NCI-H2227 treated with DMSO at 0.1 percent for 48 hours (cell line): Measurements from ENCODE around the gene MAGI3.

Experiments
- DNase-seq: peaks from one replicate; lab custom pipeline; 2025; lab: John Stamatoyannopoulos, UW

Gene MAGI3

GRCh38 chr1:113389953-113390834, at the start of gene MAGI3:
Gene MAGI3, plus strand, starts transcription at chr1:113390515. Its CDS starts 519 bp downstream, at chr1:113391034.
- peak; percentile 97 for DNase-seq

- DNase-seq: no peak
These were observed 36.7 kb upstream of the MAGI3 start for GRCh38 chr1:113353580-113353979.

DNA sequence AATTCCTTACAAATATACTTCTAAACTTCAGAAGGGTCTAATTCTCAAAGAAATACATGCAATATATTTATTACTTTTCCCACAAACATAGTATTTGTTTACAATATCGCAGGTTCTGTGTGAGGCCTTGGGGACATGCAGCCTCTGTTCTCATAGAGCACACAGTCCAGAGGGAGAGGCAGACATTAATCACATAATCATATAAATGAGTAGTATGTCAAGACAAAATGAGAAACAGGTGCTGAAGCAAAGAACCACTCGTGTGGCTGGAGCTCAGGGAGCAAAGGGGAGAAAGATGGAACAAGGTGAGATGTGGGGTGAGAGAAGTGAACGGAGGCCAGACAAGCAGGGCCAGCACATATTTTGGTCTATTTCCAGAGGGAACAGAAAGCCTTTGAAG, 26.4 kb upstream of the MAGI3 start:
- DNase-seq: no peak

DNA sequence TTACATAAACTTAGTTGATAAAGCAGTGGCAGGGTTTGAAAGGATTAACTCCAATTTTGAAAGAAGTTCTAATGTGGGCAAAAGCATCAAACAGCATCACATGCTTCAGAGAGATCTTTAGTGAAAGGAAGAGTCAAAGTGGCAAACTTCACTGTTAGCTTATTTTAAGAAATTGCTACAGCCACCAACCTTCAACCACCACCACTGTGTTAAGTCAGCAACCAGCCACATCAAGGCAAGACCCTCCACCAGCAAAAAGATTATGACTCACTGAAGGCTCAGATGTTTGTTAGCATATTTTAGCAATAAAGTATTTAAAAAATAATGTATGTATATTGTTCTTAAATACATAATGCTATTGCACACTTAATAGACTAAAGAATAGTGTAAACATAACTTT, 21.3 kb upstream of the MAGI3 start:
- DNase-seq: no peak

GRCh38 chr1:113369699-113370098, 20.6 kb upstream of the MAGI3 start:
- no peak for DNase-seq

GRCh38 chr1:113370868-113371267, 19.4 kb upstream of the MAGI3 start:
- DNase-seq: no peak

DNA sequence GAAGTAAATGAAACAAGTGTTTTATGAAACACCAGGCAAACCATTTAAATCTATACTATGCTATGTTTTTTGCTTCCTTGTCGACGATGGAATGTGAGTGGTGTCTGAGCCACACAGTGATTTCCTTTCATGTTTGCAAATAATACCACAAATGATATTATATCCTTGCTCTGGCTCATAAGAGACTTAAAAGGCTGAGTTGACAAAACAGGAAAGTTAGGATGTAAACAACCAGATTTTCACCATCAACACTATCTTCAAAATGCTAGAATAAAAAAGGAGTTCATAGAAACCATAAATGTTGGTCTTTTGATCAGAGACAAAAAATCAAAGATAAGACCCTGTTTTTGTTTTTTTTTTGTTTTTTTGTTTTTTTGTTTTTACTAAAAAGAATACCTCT, 17.8 kb upstream of the MAGI3 start:
- DNase-seq: no peak

DNA sequence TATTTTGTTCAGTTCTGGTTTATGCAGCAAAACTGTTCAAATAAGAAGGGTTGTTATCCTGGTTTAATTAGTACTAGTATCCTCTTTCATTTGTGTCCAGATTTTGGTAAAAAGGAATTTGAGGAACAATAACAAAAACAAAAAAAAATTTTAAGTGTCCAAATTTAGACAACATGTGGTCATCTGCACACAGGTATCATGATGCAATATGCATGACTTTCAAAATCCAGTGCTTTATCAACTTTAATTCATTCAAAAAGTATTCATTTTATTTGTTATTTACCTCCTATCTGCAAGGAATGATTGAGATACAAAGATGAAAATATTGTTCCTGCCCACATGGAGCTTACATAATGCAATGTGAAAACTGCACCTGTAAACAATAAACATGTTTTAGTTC, 16.7 kb upstream of the MAGI3 start:
- DNase-seq: no peak

DNA sequence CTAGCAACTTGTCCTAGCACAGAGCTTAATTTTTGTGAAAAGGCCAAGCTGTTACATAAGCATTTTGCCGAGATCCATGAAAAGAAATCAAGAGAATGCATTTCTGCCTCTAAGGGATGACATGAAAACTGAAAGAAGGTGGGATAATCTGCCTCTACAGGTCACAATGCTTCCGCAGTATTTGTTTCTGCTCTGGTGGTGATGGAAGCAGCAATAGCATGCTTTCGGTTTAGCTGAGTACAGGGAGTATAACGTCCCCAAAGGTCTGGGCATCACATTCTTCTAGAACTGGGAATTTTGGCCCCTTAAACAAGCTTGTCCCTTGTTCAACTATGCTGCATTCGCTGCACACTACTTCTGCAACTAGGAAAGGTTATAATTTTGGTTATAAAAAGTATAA, 14.4 kb upstream of the MAGI3 start:
- DNase-seq: no peak

DNA sequence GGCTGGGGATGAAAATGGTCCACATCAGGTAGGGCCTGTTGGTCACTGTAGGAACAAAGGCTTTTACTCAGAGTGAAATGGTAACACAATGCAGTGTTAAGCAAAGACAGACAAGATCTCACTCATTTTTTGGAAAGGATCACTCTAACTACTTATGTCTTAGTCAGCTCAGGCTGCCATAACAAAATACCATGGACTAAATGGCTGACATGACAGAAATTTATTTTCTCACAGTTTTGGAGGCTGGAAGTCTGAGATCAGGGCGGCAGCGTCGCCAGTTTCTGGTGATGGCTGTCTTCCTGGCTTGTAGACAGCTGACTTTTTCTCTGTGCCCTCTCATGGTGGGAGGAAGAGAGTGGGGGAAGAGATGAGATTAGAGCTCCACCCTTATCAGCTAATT, 10.2 kb upstream of the MAGI3 start:
- no peak for DNase-seq

DNA sequence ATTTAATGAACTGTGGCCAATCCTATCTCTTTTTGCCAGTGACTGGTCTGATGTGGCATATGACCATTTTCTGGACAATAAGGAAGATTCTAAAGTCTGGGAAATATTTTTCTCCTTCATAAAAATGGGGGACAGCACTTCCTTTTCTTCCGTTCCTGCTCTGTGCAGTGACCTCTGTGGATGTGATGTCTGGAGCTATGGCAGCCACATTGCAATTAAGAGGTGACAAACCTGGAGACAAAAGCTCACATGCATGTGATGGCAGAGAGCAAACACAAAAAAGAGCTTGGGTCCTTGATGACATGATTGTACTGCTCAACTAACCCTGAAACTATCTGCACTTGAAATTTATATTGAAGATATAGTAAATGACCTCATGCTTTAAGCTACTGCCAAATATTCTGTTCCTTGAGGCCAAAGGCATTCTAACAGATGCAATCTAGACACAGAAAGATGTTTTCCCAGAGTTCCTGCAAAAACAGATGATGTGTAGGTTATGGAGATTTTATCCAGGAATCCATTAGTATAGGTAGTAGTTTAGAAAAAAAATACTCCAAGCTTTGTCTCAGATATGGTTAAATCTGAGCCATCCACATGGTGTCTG, 2.2 kb upstream of the MAGI3 start:
- no peak for DNase-seq

- DNase-seq: no peak
These were observed 1.5 kb upstream of the MAGI3 start for GRCh38 chr1:113388621-113389358.

DNA sequence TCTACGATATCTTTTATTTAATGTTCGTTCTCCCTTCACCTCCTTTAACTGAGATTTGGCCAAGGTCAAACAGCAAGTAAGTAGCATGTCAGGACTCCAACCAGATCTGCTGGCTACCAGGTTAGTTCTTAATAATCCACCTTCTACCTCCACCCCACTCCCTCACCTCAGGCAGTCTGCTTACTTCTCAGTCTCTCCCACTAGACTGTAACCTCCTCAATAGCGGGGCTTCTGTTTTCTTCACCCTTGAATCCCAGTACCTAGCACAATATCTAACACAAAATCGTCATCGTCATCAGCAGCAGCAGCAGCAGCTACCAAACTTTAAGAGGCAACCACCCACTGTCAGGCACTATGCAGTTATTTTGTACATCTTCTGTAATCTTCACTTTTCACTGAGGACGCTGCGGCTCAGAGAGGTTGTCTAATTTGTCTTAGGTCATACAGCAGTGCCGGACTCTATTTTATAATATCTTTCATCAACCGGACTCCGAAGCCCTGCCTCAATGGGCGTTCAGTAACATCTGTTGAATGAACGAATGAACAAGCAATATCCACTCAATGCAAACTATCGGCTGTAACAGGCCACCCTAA, 859 bp upstream of the MAGI3 start:
- DNase-seq: no peak

DNA sequence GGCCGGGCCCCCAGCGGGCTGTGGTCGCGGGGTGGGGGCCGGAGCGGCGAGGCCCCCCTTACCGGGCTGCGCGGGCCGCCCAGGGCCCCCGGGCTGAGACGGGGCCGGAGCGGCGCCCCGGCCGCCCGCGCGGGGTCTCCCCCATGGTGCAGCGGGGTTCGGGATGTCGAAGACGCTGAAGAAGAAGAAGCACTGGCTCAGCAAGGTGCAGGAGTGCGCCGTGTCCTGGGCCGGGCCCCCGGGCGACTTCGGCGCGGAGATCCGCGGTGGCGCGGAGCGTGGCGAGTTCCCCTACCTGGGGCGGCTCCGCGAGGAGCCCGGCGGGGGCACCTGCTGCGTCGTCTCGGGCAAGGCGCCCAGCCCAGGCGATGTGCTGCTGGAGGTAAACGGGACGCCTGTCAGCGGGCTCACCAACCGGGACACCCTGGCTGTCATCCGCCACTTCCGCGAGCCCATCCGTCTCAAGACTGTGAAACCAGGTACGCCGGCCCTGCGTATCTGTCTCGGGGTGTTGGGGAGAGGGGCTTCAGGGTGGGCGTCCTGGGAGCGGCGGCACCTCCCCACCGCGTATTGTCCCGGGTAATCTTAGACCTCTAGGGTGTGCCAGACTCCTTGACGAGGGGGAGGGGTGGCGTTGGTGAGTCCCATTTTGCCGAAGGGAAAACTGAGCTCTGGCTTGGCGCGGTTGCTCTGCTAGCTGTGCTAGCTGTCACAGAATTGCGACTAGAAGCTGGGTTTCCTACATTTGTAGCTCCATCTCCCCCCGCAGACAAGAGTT, 745 bp downstream of the MAGI3 start:
- no peak for DNase-seq

GRCh38 chr1:113391649-113392271, 1.4 kb downstream of the MAGI3 start:
- DNase-seq: no peak

DNA sequence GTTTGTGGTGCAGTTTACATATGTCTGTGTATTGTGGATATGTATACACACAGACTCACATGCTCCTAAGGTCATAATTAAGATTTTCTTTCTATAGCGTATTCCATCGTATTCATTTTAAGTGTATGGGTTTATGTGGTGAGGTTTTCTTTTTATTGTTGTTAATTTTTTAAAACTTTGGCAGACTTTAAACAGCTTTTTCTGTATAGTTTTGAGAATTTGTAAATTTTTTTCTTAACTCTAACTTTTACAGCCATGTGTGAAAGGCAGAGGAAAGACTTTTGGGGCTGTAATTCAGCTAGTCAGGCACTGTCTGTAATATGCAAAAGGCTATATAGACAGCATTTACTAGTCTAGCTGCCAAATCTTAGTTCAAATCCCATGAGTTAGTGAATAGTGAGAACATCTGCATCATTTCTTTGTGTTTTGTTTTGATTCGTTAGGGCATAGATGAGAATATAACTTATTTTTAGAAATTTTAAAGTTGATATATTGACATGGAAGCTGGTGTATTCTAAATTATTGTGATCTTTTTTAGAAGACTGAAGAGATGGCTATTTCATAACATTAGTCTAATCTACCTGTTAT, 2.3 kb downstream of the MAGI3 start:
- no peak for DNase-seq

DNA sequence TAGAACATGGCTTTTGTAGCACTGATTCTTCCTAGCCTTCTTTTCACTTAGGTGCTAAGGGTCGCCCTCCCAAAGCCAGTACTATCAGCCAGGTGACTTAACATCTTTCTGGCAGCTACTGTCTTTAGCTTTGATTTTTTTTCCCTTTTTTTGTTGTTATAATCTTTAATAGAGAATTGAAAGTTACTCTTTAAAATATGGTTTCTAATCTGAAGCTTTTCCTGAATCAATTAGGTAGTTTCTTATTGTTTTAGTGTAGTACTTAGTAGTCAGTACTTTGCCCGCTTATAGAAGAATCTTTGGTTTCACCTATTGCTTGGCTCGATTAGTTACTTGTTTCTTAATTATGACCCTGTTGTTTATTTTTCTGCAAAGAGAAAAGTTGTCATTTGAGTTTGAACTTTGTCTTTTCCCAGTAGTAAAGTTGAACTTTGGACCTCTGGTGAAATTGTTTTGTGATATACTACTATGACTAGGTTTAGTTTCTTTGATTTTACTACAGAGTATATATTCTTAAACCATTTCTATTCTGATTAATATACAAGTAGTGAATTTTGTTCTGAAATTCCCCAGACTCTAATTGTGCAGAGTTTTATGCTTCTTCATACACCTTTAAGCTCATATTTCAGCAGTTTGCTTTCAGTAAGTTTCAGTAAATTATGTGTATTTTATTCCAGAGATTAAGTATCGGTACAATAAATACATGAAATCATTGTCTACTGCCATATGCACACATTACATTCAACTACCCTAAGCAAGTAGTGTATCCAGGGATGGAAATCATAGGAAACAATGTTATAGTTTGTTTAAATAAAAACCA, 3.9 kb downstream of the MAGI3 start:
- DNase-seq: no peak

GRCh38 chr1:113394863-113395259, 4.5 kb downstream of the MAGI3 start:
- no peak for DNase-seq

- DNase-seq: no peak
These were observed 5.8 kb downstream of the MAGI3 start for GRCh38 chr1:113396102-113396501.

DNA sequence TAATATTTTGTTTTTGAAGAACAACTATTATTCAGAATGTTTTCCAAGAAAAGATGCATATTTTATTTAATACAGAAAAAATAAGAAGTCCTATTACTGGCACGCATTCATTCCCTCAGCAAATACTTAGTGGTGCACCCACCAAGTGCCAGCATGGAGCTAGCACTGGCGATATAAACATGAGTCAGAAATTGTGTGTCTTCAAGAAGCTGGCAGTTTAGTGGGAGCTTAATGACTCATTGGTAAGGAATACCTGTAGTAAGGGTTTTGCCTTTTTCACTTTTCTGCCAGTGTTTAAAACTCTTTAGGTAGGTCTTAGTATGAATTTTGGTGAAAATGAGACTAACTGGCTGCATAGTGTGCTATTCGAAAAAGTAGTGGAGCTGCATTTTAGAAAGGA, 6.3 kb downstream of the MAGI3 start:
- no peak for DNase-seq
